HG03469 (cell line): ENCODE results near the gene ROS1.
"Not testable (repeated sequence)": the region's sequence is repeated elsewhere in the genome, so short reads cannot be mapped to it uniquely, and the experiment has no call there.

Experiments
- ATAC-seq: cut with Tn5 transposase; IDR thresholded peaks from one replicate; pipeline ENCODE4 v1.9.1; 2021; ENCODE audit warnings: mild to moderate bottlenecking, moderate library complexity, moderate number of reproducible peaks; ENCODE audit not compliant: unreplicated experiment

The ROS1 gene

GRCh38 chr6:117425431-117426153 is at the start of gene ROS1:
TSS of gene ROS1 (minus strand) at chr6:117425942. CDS start at chr6:117425656, 286 bp downstream.
- no peak for ATAC-seq

- no peak for ATAC-seq
Observed at GRCh38 chr6:117473401-117473800, 47.7 kb upstream of the ROS1 start.

- ATAC-seq = no peak
Observed at GRCh38 chr6:117472667-117473066, 46.9 kb upstream of the ROS1 start.

GRCh38 chr6:117469791-117470190 is 44.0 kb upstream of the ROS1 start:
- no peak for ATAC-seq

GRCh38 chr6:117469356-117469755 is 43.6 kb upstream of the ROS1 start:
- no peak for ATAC-seq

- not testable (repeated sequence) for ATAC-seq
Observed at GRCh38 chr6:117468527-117468926, 42.8 kb upstream of the ROS1 start.

GRCh38 chr6:117467876-117468275 is 42.1 kb upstream of the ROS1 start:
- no peak for ATAC-seq

- no peak for ATAC-seq
Observed at GRCh38 chr6:117465691-117466090, 39.9 kb upstream of the ROS1 start.

GRCh38 chr6:117464700-117465099 is 39.0 kb upstream of the ROS1 start:
- ATAC-seq = no peak

GRCh38 chr6:117463762-117464665 is 38.3 kb upstream of the ROS1 start:
- ATAC-seq = peak; percentile 61

- no peak for ATAC-seq
Observed at GRCh38 chr6:117459204-117459944, 33.6 kb upstream of the ROS1 start.

GRCh38 chr6:117456998-117457397 is 31.3 kb upstream of the ROS1 start:
- no peak for ATAC-seq

GRCh38 chr6:117456250-117456649 is 30.5 kb upstream of the ROS1 start:
- ATAC-seq = no peak

GRCh38 chr6:117451671-117452070 is 25.9 kb upstream of the ROS1 start:
- ATAC-seq = no peak

GRCh38 chr6:117449549-117450439 is 24.1 kb upstream of the ROS1 start:
- ATAC-seq = no peak

- no peak for ATAC-seq
Observed at GRCh38 chr6:117448732-117449485, 23.2 kb upstream of the ROS1 start.

- ATAC-seq = no peak
Observed at GRCh38 chr6:117448011-117448410, 22.3 kb upstream of the ROS1 start.

GRCh38 chr6:117446861-117447260 is 21.1 kb upstream of the ROS1 start:
- ATAC-seq = no peak

- ATAC-seq = no peak
Observed at GRCh38 chr6:117444600-117444999, 18.9 kb upstream of the ROS1 start.

- ATAC-seq = not testable (repeated sequence)
Observed at GRCh38 chr6:117442313-117442712, 16.6 kb upstream of the ROS1 start.
